ENCODE measurements around the gene ECE1. TPM values are rescaled to one million over a fixed set of nuclear protein-coding genes. Genes with fewer than 3 reads are reported as not detected.

The ECE1 gene
- total and polyA plus RNA-seq, 2 of the 13 experiments (the other 11 are each of a cell fraction or from before 2014, with no cell fraction given) = 13.5 to 21.2 TPM

DNA sequence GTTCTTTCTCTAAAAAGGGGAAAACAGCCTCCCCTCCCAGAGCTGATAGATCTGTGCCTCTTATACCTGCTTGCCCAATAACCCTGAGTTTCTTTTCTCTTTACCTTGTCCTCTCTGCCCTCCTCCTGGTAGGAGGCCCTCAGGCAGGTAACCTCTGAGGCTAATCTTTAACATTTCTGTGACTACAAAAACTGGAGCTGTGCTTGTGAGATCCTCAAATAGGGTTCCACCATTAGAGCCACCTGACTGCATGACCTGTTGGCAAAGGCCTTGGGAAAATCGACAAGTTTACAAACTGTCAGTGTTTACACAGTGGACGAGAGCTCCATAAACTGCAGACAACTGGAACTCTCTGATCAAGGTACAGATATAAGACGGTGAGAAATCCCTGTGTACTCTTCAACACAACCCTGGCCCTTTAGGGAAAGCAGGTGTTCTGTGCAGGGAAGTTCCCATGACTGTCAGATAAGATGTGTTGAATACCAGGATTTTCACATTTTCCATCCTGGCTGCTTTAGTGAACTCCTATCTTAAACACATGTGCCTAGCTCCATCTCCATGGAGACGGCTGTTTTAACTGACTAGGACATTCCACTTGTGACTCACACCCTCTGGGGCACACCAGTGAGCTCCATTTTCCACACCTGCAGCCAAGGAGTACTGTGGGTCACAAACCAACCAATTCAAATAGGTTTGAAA lies 38.3 kb downstream of the ECE1 start (continued):
- TF ChIP-seq KLF9 (CRISPR knock-in tag; IDR thresholded peaks at IDR 0.05; ENCODE audit: low read depth) = no peak
- TF ChIP-seq ZNF430 (CRISPR knock-in tag; IDR thresholded peaks at IDR 0.05) = no peak
- TF ChIP-seq ZNF383 (CRISPR knock-in tag; IDR thresholded peaks at IDR 0.05; ENCODE audit: borderline replicate concordance) = no peak
- peak; percentile 70; the same call in 1 of the 2 replicates for TF ChIP-seq ESRRA (CRISPR knock-in tag; IDR thresholded peaks at IDR 0.05; ENCODE audit: low read depth)
- TF ChIP-seq ZBTB20 (CRISPR knock-in tag; IDR thresholded peaks at IDR 0.05; ENCODE audit: borderline replicate concordance, low read depth) = peak; percentile 84; the same call in 1 of the 2 replicates
- TF ChIP-seq NFATC3 (CRISPR knock-in tag; IDR thresholded peaks at IDR 0.05) = no peak
- TF ChIP-seq KLF6 (CRISPR knock-in tag; IDR thresholded peaks at IDR 0.05) = no peak
- TF ChIP-seq BRCA1 (CRISPR knock-in tag; IDR thresholded peaks at IDR 0.05) = no peak
- no peak for TF ChIP-seq ELF4 (CRISPR knock-in tag; IDR thresholded peaks at IDR 0.05; ENCODE audit: borderline replicate concordance)
- TF ChIP-seq POLR2A (IDR thresholded peaks at IDR 0.05; ENCODE audit: insufficient read depth in 1 of 2, low read depth in 2 of 2, low read length in 2 of 2) = no peak
- TF ChIP-seq, protein P1, sequence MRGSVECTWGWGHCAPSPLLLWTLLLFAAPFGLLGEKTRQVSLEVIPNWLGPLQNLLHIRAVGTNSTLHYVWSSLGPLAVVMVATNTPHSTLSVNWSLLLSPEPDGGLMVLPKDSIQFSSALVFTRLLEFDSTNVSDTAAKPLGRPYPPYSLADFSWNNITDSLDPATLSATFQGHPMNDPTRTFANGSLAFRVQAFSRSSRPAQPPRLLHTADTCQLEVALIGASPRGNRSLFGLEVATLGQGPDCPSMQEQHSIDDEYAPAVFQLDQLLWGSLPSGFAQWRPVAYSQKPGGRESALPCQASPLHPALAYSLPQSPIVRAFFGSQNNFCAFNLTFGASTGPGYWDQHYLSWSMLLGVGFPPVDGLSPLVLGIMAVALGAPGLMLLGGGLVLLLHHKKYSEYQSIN (CRISPR knock-in tag; IDR thresholded peaks at IDR 0.05; ENCODE audit: borderline replicate concordance) = no peak
- TF ChIP-seq STAT5B (CRISPR knock-in tag; IDR thresholded peaks at IDR 0.05) = no peak
- TF ChIP-seq, protein P2, sequence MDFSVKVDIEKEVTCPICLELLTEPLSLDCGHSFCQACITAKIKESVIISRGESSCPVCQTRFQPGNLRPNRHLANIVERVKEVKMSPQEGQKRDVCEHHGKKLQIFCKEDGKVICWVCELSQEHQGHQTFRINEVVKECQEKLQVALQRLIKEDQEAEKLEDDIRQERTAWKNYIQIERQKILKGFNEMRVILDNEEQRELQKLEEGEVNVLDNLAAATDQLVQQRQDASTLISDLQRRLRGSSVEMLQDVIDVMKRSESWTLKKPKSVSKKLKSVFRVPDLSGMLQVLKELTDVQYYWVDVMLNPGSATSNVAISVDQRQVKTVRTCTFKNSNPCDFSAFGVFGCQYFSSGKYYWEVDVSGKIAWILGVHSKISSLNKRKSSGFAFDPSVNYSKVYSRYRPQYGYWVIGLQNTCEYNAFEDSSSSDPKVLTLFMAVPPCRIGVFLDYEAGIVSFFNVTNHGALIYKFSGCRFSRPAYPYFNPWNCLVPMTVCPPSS (IDR thresholded peaks at IDR 0.05) = no peak
- TF ChIP-seq AGO1 (IDR thresholded peaks at IDR 0.05; ENCODE audit: low read depth, low read length, poor library complexity, severe bottlenecking) = no peak
- no peak for TF ChIP-seq PHF8 (CRISPR knock-in tag; IDR thresholded peaks at IDR 0.05)
- TF ChIP-seq, protein P3, sequence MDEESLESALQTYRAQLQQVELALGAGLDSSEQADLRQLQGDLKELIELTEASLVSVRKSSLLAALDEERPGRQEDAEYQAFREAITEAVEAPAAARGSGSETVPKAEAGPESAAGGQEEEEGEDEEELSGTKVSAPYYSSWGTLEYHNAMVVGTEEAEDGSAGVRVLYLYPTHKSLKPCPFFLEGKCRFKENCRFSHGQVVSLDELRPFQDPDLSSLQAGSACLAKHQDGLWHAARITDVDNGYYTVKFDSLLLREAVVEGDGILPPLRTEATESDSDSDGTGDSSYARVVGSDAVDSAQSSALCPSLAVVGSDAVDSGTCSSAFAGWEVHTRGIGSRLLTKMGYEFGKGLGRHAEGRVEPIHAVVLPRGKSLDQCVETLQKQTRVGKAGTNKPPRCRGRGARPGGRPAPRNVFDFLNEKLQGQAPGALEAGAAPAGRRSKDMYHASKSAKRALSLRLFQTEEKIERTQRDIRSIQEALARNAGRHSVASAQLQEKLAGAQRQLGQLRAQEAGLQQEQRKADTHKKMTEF (CRISPR knock-in tag; IDR thresholded peaks at IDR 0.05) = peak; percentile 79
- TF ChIP-seq GMEB2 (CRISPR knock-in tag; IDR thresholded peaks at IDR 0.05; ENCODE audit: low read depth) = no peak
- TF ChIP-seq, protein P4, sequence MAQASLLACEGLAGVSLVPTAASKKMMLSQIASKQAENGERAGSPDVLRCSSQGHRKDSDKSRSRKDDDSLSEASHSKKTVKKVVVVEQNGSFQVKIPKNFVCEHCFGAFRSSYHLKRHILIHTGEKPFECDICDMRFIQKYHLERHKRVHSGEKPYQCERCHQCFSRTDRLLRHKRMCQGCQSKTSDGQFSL (CRISPR knock-in tag; IDR thresholded peaks at IDR 0.05) = no peak
- no peak for TF ChIP-seq ZNF251 (CRISPR knock-in tag; IDR thresholded peaks at IDR 0.05)
- no peak for TF ChIP-seq GTF2F1 (IDR thresholded peaks at IDR 0.05; ENCODE audit: low read length)
- TF ChIP-seq MAX (IDR thresholded peaks at IDR 0.05) = peak; percentile 44; the same call in 1 of the 2 replicates
- TF ChIP-seq SMAD3 (CRISPR knock-in tag; IDR thresholded peaks at IDR 0.05) = no peak
- TF ChIP-seq ZNF800 (CRISPR knock-in tag; IDR thresholded peaks at IDR 0.05) = 0 out of 2 replicates have a peak, but pooled peaks have one; percentile 41
- TF ChIP-seq ZFP37 (CRISPR knock-in tag; IDR thresholded peaks at IDR 0.05; ENCODE audit: borderline replicate concordance) = no peak

Measured in HepG2 (cell line).